GM19328 (cell line): ENCODE measurements around the gene KRT8.

Source experiments
- ATAC-seq: cut with Tn5 transposase; IDR thresholded peaks from one replicate; pipeline ENCODE4 v1.9.1; 2021; ENCODE audit warnings: mild to moderate bottlenecking, moderate library complexity; ENCODE audit not compliant: unreplicated experiment

The KRT8 gene

GRCh38 chr12:52849511-52849910 lies 55.4 kb downstream of the KRT8 start:
- ATAC-seq = no peak

- no peak for ATAC-seq
Observed at GRCh38 chr12:52848661-52849255, 56.1 kb downstream of the KRT8 start, which contains the start of gene KRT78. Gene KRT78, minus strand, starts transcription at chr12:52848994. Its CDS starts 64 bp downstream, at chr12:52848930.

- no peak for ATAC-seq
Observed at GRCh38 chr12:52847335-52848102, 57.4 kb downstream of the KRT8 start.
